ENCODE measurements around the gene TRPM3.

Gene TRPM3

DNA sequence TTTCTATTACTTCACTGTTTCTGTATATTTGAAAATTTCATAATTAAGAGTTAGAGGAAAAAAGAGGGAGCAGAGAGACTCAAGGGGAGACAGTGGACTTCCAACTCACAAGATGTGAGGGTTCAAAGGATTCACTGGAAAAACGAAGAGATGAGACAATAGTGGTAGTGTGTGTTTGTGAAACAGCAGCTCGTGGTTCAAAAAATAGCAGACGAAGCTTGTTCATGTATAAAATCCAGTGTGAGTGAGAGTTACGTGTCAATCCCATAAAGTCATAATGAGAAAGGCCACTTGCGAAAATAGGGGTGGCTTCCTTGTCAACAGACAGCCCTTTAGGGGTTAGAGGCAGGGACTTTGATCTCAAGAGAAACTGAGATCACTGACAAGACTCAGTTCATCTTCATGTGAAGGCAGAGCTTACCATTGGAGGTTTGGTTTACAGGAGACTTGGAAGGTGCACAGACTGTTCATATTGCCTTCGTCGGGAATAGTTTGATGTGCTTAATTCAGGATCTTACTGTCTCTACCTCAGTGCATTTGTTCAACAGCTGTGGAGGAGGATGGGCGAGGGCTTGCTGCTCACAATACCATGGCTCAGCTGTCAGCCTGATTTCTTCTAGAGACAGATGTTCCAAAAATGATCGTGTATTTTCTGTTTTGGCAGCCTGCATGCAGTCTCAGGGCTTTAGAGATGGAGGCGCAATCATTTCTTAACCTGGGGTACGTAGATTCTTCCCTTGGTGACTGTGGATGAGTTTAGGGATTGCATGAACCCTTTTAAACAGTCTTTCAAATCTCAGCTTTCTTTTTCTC, 601.3 kb downstream of the TRPM3 start:
- Mint-ChIP-seq H3K36me3 (peaks cover 5% of the 10 kb centered on the region), H3K27me3 (no peaks in the 10 kb centered on the region), H3K27ac (no peak overlapping the region), H3K9me3 (ENCODE audit: low read depth) (peaks cover 6% of the 10 kb centered on the region), H3K4me1 (ENCODE audit: low read depth) (no peaks in the 10 kb centered on the region), H3K4me3 (no peak overlapping the region)

DNA sequence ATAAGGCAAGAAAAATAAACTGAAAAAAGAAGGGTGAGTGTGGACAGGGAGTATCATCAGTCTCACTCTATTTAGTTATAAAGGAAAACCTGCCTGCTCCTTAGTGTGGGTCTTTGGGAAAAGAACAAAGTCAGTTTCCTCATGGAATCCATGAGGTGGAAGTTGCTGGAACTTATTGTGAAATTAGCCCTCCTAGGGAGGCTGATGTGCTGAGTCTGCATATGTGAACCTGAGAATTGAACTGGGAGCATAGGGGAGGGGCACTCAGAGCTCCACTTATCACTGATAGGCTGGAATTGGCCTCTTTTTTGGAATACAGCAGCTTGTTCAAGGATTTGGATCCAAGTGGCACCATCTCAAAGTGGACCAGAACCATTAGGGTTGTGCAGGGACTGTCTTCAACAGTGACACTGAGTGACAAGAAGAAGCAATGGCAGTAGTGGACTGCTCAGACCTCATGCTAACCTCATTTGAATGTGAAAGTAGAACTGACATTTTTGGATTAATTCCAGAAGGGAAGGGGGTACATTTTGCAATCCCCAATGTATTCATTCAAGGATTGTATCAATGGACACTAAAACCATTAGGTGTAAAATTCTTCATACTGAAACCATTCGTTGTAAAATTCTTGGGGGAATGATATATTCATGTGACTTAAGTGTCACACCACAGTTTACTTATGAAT, 603.4 kb downstream of the TRPM3 start:
- Mint-ChIP-seq H3K36me3 (peaks cover 2% of the 10 kb centered on the region), H3K27me3 (no peaks in the 10 kb centered on the region), H3K27ac (no peak overlapping the region), H3K4me1 (ENCODE audit: low read depth) (no peaks in the 10 kb centered on the region), H3K4me3 (no peak overlapping the region), H3K9me3 (ENCODE audit: low read depth) (no peaks in the 10 kb centered on the region)

DNA sequence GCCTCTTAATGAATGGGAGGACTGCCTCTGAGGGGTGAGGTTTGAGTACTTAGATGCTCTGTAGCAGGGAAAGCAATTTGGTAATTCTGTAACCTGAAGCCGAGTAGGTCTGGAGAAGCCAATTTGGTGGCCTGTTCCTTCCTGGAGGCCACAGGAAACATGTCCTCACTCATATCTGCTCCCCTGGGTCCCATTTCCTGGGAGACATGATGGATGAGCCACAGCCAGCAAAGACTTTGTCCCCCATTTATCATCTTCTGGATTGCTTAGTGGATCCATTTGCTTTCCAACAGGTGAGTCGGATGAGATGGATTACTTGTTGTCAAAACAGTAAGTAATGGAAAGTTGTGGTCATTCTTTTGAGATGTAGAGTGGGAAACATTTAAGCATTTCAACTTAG, 607.1 kb downstream of the TRPM3 start:
- Mint-ChIP-seq H3K27me3 (no peaks in the 10 kb centered on the region), H3K27ac (no peak overlapping the region), H3K4me3 (no peak overlapping the region), H3K9me3 (ENCODE audit: low read depth) (peaks cover 5% of the 10 kb centered on the region), H3K36me3 (peaks cover 2% of the 10 kb centered on the region), H3K4me1 (ENCODE audit: low read depth) (no peaks in the 10 kb centered on the region)

DNA sequence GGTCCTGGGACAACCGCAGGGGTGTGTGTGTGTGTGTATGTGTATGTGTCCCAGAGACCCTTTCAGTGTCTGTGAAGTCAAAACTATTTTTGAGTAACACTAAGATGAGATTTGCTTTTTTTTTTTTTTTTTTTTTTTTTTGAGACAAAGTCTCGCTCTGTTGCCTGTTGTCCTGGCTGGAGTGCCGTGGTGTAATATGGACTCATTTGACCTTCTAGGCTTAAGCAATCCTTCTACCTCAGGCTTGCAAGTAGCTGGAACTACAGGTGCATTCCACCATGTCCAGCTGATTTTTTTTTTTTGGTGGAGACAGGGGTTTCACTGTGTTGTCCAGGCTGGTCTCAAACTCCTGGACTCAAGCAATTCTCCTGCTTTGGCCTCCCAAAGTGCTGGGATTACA, 609.6 kb downstream of the TRPM3 start:
- Mint-ChIP-seq H3K27me3 (no peaks in the 10 kb centered on the region), H3K4me3 (no peak overlapping the region), H3K36me3 (no peaks in the 10 kb centered on the region), H3K27ac (no peak overlapping the region), H3K9me3 (ENCODE audit: low read depth) (peaks cover 5% of the 10 kb centered on the region), H3K4me1 (ENCODE audit: low read depth) (no peaks in the 10 kb centered on the region)

DNA sequence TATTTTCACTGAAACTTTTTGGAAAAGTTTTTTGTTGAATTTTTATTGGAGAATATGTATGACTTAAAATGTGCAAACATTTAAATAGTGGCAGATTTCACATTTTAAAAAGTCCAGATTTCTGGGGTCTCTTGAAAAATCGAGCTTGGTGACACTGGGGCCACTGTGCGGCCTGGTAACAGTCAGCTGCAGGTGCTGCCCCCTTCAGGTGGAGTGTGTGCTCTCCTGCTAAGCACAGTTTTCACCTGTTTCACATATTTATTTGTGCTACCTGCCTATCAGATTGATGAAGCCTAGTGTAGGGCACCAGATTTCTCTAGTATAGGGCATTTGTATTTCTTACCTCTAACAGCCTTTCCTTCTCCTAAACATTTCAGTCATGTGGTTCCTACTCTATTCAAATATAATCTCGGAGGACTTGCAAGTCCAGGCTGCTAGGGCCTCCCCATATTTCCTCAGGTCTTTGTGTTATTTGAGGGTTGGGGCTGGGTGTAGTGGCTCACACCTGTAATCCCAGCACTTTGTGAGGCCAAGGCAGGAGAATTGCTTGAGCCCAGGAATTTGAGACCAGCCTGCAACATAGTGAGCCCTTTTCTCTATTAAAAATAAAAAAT, 611.2 kb downstream of the TRPM3 start:
- H3K9me3 Mint-ChIP-seq (ENCODE audit: low read depth): peaks cover 5% of the 10 kb centered on the region
- H3K27ac Mint-ChIP-seq: no peak overlapping the region
- no peak overlapping the region for H3K4me3 Mint-ChIP-seq
- no peaks in the 10 kb centered on the region for H3K4me1 Mint-ChIP-seq (ENCODE audit: low read depth)
- no peaks in the 10 kb centered on the region for H3K27me3 Mint-ChIP-seq
- no peaks in the 10 kb centered on the region for H3K36me3 Mint-ChIP-seq

DNA sequence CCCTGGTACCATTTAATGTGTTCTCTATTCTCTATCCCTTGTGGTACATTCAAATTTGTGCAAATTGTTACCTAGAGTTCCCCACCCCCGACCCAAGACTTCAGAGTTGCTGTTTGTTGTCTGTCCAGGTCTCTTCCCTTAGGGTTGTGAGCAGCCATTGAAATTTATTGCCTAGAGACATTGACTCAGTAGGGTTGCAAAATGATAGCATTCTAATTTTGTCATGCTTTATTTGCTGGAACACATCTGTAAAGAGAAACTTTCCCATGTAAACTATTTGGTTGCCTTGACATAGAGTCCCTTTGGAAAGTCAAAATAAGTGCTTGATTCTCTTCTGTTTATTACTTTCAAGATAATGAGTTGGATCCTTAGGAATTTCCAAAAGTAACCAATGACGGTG, 615.3 kb downstream of the TRPM3 start:
- H3K9me3 Mint-ChIP-seq (ENCODE audit: low read depth): peaks cover 5% of the 10 kb centered on the region
- H3K36me3 Mint-ChIP-seq: no peaks in the 10 kb centered on the region
- H3K27me3 Mint-ChIP-seq: no peaks in the 10 kb centered on the region
- H3K4me1 Mint-ChIP-seq (ENCODE audit: low read depth): peaks cover 4% of the 10 kb centered on the region
- H3K4me3 Mint-ChIP-seq: no peak overlapping the region
- no peak overlapping the region for H3K27ac Mint-ChIP-seq

DNA sequence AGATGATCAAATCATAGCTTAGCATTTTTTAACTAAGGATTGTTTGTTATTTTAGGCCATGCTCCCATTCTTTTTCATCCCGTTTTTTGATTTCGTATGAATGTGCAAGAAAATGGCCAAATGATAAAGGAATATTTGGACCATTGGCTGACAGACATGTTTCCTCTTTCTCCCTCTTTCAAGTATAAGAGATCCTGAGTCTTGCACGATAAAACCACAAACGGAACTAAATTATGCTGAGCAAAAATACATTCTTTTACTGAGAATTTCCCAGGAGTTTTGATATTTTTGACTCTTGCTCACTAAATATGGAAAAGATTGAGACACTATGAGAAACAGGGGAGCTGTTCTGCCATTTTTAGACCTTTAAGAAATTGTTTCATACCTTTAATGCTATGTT, 616.6 kb downstream of the TRPM3 start:
- no peaks in the 10 kb centered on the region for H3K27me3 Mint-ChIP-seq
- H3K9me3 Mint-ChIP-seq (ENCODE audit: low read depth): peaks cover under 1% of the 10 kb centered on the region
- no peak overlapping the region for H3K27ac Mint-ChIP-seq
- H3K4me1 Mint-ChIP-seq (ENCODE audit: low read depth): peaks cover 4% of the 10 kb centered on the region
- H3K4me3 Mint-ChIP-seq: no peak overlapping the region
- no peaks in the 10 kb centered on the region for H3K36me3 Mint-ChIP-seq

DNA sequence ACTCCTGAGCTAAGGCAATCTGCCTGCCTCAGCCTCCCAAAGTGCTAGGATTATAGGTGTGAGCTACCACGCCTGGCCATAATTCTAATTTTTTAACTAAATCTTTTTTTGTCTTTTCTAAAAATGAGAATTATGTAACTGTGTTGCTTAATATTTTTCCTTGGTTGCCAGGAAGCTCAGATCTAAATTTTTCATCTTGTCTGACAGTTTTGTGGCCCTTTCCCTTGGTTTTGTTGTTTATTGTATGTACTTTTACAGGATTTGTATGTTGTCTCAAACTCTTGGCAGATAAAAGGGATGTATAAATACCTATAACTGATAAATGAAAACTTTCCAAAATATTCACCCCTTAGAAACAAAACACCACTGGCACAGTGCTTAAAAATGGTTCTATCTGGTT, 618.7 kb downstream of the TRPM3 start:
- H3K9me3 Mint-ChIP-seq (ENCODE audit: low read depth): no peaks in the 10 kb centered on the region
- no peak overlapping the region for H3K4me3 Mint-ChIP-seq
- no peaks in the 10 kb centered on the region for H3K36me3 Mint-ChIP-seq
- H3K27me3 Mint-ChIP-seq: no peaks in the 10 kb centered on the region
- no peak overlapping the region for H3K27ac Mint-ChIP-seq
- peaks cover 4% of the 10 kb centered on the region for H3K4me1 Mint-ChIP-seq (ENCODE audit: low read depth)

DNA sequence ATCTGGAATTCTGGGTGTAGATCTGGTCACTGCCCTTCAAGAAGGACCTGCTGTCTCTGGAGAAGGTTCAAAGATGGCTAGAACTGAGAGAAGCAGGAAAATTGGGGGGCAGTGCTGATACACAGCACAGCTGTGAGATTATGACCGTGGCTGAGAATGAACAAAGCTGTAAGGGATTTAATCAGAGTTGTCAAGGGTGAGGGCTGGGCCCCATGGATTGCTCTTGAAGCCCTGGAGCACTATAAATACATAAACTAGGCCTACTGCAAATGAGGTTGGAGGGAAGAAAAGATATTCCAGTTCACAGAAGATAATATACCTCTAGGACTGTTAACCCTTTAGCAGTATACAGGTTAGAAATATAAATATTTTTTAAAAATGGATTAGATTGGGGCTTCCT, 620.6 kb downstream of the TRPM3 start:
- Mint-ChIP-seq H3K27ac (no peak overlapping the region), H3K9me3 (ENCODE audit: low read depth) (no peaks in the 10 kb centered on the region), H3K4me1 (ENCODE audit: low read depth) (peaks cover 4% of the 10 kb centered on the region), H3K27me3 (no peaks in the 10 kb centered on the region), H3K4me3 (no peak overlapping the region), H3K36me3 (no peaks in the 10 kb centered on the region)

DNA sequence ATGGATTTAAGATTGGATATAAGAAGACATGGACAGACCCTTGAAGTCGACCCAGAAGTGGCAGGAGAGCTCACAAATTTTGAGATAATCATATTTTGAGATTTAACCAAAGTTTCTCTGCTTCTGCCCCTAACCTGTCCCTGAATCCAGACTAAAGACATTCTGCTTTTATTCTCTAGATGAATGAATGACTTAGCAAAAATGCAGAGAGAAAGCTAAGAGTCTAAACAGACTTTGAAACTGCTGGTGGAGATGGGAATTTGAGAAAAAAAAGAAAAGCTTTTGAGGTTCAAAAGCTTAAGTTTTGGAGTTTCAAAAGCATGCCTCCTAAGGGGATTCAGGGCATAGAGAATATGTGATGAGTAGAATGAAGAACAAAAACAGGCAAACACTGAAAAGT, 621.8 kb downstream of the TRPM3 start:
- peaks cover 7% of the 10 kb centered on the region for H3K4me1 Mint-ChIP-seq (ENCODE audit: low read depth)
- no peaks in the 10 kb centered on the region for H3K36me3 Mint-ChIP-seq
- H3K4me3 Mint-ChIP-seq: no peak overlapping the region
- no peaks in the 10 kb centered on the region for H3K27me3 Mint-ChIP-seq
- no peak overlapping the region for H3K27ac Mint-ChIP-seq
- H3K9me3 Mint-ChIP-seq (ENCODE audit: low read depth): no peaks in the 10 kb centered on the region

DNA sequence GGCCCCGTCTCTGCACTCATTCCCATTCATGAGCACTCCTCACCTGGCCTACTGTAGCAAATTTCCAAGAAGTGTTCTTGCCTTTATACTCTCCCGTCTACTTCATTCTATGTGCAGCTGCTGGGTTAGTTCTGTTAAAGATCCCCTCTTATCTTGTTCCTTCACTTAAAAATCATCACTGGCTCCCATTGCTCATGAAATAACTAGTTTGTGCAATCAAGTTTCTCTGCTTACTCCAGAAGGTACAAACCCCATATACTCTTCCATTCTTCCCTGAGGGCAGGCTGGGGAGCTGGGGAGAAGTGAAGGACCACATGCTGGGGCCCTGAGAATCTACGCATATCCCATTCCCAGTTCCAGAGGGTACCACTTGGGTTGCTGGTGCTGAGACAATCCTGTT, 622.6 kb downstream of the TRPM3 start:
- no peak overlapping the region for H3K4me3 Mint-ChIP-seq
- peaks cover 11% of the 10 kb centered on the region for H3K4me1 Mint-ChIP-seq (ENCODE audit: low read depth)
- H3K27me3 Mint-ChIP-seq: no peaks in the 10 kb centered on the region
- H3K9me3 Mint-ChIP-seq (ENCODE audit: low read depth): no peaks in the 10 kb centered on the region
- H3K36me3 Mint-ChIP-seq: no peaks in the 10 kb centered on the region
- no peak overlapping the region for H3K27ac Mint-ChIP-seq

DNA sequence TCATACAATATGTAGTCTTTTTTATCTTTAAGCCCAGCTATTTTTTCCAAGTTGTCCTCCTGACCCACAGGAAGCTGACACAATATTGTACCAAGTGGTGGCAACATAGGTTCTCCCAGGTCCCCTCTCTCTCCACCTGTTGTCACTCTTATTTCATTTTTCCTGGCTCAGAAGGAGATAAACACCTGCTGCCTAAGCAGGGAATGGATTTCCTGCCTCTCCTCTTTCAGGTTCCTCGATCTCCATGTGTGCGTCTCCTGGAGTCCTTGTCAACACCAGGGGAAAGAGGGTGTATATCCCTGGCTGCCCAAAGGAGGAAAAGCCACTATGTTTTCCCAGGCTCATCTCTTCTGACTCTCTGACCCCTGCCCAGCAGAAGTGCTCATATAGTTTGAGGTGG, 625.2 kb downstream of the TRPM3 start:
- Mint-ChIP-seq H3K36me3 (no peaks in the 10 kb centered on the region), H3K9me3 (ENCODE audit: low read depth) (no peaks in the 10 kb centered on the region), H3K27ac (no peak overlapping the region), H3K4me1 (ENCODE audit: low read depth) (peaks cover 16% of the 10 kb centered on the region), H3K27me3 (no peaks in the 10 kb centered on the region), H3K4me3 (no peak overlapping the region)

DNA sequence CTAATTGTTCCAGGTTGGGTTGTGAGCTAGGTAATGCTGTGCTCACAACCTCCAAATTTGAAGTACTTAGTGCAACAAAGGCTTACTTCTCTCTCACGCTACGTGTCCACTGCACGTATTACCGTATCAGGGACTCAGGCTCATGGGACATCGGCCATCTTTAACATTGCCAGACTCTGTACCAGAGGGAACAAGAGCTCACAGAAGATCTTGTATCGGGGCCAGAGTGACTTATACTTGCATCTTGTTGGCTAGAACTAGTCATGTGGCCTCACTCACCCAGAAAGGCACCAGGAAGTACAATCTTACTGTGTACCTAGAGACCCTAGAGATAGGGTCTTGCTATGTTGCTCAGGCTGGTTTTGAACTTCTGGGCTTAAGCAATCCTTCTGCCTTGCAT, 625.9 kb downstream of the TRPM3 start:
- Mint-ChIP-seq H3K4me1 (ENCODE audit: low read depth) (peaks cover 17% of the 10 kb centered on the region), H3K9me3 (ENCODE audit: low read depth) (no peaks in the 10 kb centered on the region), H3K27ac (no peak overlapping the region), H3K4me3 (no peak overlapping the region), H3K27me3 (no peaks in the 10 kb centered on the region), H3K36me3 (no peaks in the 10 kb centered on the region)

DNA sequence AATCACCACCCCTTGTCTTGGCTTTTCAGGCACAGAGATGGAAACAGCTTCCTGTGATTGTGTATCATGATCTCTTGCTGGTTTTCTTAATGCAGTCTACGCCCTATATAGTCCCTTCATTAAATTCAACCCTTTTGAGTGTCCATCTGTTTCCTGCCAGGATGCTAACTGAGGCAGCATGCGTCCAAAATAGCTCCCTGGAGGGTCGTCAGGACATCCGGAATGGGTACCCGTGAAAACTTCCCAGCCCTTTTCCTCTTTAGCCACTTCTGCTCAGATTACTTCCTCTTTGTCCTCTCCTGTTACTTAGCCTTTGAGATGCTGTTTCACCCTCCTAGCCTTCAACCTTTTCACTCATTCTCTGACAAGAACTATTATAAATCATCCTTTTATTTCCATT, 627.2 kb downstream of the TRPM3 start:
- Mint-ChIP-seq H3K4me1 (ENCODE audit: low read depth) (peaks cover 18% of the 10 kb centered on the region), H3K4me3 (no peak overlapping the region), H3K36me3 (no peaks in the 10 kb centered on the region), H3K27me3 (no peaks in the 10 kb centered on the region), H3K27ac (no peak overlapping the region), H3K9me3 (ENCODE audit: low read depth) (no peaks in the 10 kb centered on the region)

DNA sequence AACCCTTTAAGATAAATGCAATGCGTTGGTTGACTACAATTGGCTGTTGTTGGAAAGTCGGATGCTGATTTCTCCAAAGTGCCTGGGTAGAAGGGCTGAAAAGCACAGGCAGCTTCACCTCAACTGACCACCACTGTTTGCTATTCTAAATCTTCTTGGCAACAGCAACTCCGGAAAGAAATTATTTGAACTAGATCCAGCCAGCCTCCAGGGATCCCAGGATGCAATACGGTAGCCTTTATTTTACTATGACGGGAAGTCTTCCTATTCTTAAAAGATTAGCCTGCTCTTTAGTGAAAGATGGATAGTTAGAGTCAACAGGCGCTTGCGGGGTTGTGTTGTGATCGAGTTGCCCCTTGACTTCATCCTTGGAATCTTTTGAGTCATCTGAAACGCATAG, 628.4 kb downstream of the TRPM3 start:
- Mint-ChIP-seq H3K27ac (no peak overlapping the region), H3K36me3 (no peaks in the 10 kb centered on the region), H3K27me3 (no peaks in the 10 kb centered on the region), H3K4me3 (no peak overlapping the region), H3K4me1 (ENCODE audit: low read depth) (peaks cover 18% of the 10 kb centered on the region), H3K9me3 (ENCODE audit: low read depth) (no peaks in the 10 kb centered on the region)
